ENCODE data around the gene ARHGAP26. TPM values are rescaled to one million over a fixed set of nuclear protein-coding genes. Genes with fewer than 3 reads are reported as not detected.

The ARHGAP26 gene
- total RNA-seq, 6 experiments from 2014 or later, result 6.7 to 14.5 (median 8.3) TPM

DNA sequence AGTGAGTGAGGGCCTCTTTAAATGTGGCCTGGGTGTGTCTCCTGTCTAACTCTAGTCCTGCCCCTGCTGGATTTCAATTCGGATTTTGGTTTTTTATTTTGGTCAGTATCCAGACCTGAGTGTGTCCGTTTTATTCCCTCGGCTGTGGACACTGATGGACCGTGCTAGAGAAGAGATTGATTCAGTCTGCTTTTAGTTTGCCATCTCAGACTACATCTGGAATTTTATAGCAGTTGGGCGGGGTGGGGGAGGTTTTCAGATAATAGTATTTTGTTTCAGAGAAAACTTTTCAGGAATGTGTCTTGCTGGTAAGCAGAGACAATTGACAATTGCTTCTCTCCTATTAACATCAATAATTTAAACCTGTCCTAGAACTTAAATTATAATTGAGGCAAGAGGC, 308.1 kb downstream of the ARHGAP26 start:
- Histone ChIP-seq H3K4me3 (no peak overlapping the region), H3K4me1 (no peaks in the 10 kb centered on the region), H3K27ac (no peak overlapping the region), H3K9me3 (no peaks in the 10 kb centered on the region), H3K27me3 (no peaks in the 10 kb centered on the region), H3K36me3 (no peaks in the 10 kb centered on the region)
- DNase-seq (no peak), ATAC-seq (no peak)
- 92% methylated on average over 4 of the region's 5 CpGs for WGBS (ENCODE audit: insufficient coverage, low coverage, low lambda C conversion rate, missing lambda C conversion rate)
- no peak for TF ChIP-seq POLR2A (IDR thresholded peaks at IDR 0.05)
- TF ChIP-seq, protein P1, sequence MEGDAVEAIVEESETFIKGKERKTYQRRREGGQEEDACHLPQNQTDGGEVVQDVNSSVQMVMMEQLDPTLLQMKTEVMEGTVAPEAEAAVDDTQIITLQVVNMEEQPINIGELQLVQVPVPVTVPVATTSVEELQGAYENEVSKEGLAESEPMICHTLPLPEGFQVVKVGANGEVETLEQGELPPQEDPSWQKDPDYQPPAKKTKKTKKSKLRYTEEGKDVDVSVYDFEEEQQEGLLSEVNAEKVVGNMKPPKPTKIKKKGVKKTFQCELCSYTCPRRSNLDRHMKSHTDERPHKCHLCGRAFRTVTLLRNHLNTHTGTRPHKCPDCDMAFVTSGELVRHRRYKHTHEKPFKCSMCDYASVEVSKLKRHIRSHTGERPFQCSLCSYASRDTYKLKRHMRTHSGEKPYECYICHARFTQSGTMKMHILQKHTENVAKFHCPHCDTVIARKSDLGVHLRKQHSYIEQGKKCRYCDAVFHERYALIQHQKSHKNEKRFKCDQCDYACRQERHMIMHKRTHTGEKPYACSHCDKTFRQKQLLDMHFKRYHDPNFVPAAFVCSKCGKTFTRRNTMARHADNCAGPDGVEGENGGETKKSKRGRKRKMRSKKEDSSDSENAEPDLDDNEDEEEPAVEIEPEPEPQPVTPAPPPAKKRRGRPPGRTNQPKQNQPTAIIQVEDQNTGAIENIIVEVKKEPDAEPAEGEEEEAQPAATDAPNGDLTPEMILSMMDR (IDR thresholded peaks at IDR 0.05), result no peak
- intact Hi-C loops (cut with DNase I), result no loop called here

DNA sequence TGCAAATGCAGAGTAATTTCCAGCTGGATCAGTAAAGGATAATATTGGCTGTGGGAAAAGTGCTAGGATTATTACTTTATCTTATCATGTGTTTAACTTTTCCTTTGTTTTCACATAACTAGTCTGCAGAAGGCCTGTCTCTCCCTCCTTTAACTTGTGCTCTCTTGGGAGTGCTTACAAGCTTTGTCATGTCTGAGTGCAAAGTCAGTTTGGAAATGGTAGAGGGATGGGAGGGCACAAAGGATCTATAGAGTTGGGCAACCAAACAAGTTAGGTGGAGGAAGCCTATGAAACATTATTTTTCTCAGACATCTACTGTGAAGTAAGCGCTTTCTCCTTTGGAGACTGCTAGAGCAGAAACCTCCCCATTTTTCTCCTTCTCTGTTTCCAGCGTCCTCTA, 308.8 kb downstream of the ARHGAP26 start:
- Histone ChIP-seq H3K4me3 (no peak overlapping the region), H3K27ac (no peak overlapping the region), H3K9me3 (no peaks in the 10 kb centered on the region), H3K36me3 (no peaks in the 10 kb centered on the region), H3K27me3 (no peaks in the 10 kb centered on the region), H3K4me1 (no peaks in the 10 kb centered on the region)
- intact Hi-C loops (cut with DNase I), result no loop called here
- ATAC-seq (no peak), DNase-seq (no peak)
- 100% methylated on average over 2 of the region's 2 CpGs for WGBS (ENCODE audit: insufficient coverage, low coverage, low lambda C conversion rate, missing lambda C conversion rate)
- no peak for TF ChIP-seq POLR2A (IDR thresholded peaks at IDR 0.05)
- TF ChIP-seq, protein P1 (IDR thresholded peaks at IDR 0.05), result no peak

DNA sequence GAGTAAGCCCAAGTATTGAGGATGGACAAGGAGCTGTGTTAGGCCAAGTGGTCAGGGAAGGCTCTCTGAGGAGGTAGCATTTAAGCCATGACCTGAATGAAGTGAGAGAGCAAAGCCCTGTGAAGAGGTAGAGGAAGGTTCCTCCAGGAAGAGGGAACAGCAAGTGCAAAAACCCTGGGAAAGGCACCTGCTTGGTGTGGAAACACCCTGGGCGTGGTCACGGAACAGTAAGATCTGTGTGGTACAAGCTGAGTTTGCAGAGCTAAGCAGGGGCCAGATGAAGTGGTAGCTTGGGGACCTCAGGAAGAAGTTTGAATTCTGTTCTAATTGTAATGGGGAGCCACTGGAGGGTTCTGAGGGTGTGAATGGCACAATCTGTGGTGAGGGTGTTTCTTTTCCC, 310.2 kb downstream of the ARHGAP26 start:
- Histone ChIP-seq H3K4me3 (no peak overlapping the region), H3K4me1 (no peaks in the 10 kb centered on the region), H3K36me3 (no peaks in the 10 kb centered on the region), H3K27ac (no peak overlapping the region), H3K27me3 (no peaks in the 10 kb centered on the region), H3K9me3 (no peaks in the 10 kb centered on the region)
- WGBS (ENCODE audit: insufficient coverage, low coverage, low lambda C conversion rate, missing lambda C conversion rate), result 80% methylated on average over 1 of the region's 2 CpGs
- intact Hi-C loops (cut with DNase I), result no loop called here
- TF ChIP-seq, protein P1 (IDR thresholded peaks at IDR 0.05), result no peak
- no peak for TF ChIP-seq POLR2A (IDR thresholded peaks at IDR 0.05)
- ATAC-seq (no peak), DNase-seq (no peak)

DNA sequence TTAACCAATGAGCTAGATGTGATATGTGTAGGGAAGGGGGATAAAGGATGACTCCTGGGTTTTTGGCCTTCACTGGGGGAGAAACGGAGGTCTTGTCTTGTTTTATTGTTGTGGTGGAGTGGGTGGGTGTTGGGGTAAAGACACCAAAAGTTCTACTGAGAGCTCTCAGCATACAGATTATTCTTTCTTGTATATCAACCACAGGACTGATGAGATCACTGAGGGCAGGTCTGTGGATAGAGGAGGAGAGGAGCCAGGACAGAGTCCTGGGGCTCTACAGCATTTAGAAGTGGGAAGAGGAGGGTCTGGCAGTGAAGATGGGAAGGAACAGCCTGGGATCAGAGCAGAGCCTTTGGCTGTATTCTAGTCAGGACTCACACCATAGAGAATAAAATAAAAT, 310.8 kb downstream of the ARHGAP26 start:
- DNase-seq (no peak), ATAC-seq (no peak)
- TF ChIP-seq POLR2A (IDR thresholded peaks at IDR 0.05), result no peak
- TF ChIP-seq, protein P1 (IDR thresholded peaks at IDR 0.05), result no peak
- Histone ChIP-seq H3K27me3 (no peaks in the 10 kb centered on the region), H3K4me1 (no peaks in the 10 kb centered on the region), H3K36me3 (no peaks in the 10 kb centered on the region), H3K4me3 (no peak overlapping the region), H3K9me3 (no peaks in the 10 kb centered on the region), H3K27ac (no peak overlapping the region)
- WGBS (ENCODE audit: insufficient coverage, low coverage, low lambda C conversion rate, missing lambda C conversion rate), result 100% methylated on average over 1 of the region's 1 CpG
- intact Hi-C loops (cut with DNase I), result no loop called here

DNA sequence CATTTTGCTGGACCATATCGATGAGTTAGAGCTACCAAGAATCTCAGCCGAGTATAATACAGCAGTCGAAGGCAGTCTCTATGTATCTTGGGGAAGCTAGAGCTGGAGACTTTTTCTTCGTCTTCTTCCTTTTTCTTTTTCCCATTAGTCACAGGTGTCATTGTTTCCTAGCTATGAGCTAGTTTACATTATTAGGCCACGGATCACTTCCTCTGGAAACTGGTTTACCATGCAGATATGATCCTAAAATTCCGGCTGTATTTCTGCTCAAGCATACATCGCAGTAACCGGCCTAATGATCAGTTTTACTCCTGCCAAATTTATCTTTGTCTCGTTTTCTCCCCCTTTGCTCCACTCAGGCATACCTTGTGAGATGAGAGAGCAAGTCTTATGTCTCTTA, 312.8 kb downstream of the ARHGAP26 start:
- Histone ChIP-seq H3K36me3 (no peaks in the 10 kb centered on the region), H3K4me3 (no peak overlapping the region), H3K9me3 (no peaks in the 10 kb centered on the region), H3K4me1 (no peaks in the 10 kb centered on the region), H3K27me3 (no peaks in the 10 kb centered on the region), H3K27ac (no peak overlapping the region)
- ATAC-seq (no peak), DNase-seq (no peak)
- intact Hi-C loops (cut with DNase I), result no loop called here
- TF ChIP-seq, protein P1 (IDR thresholded peaks at IDR 0.05), result no peak
- TF ChIP-seq POLR2A (IDR thresholded peaks at IDR 0.05), result no peak
- WGBS (ENCODE audit: insufficient coverage, low coverage, low lambda C conversion rate, missing lambda C conversion rate), result 64% methylated on average over 9 of the region's 9 CpGs
